Esophagus muscularis mucosa (tissue), 4 donors: ENCODE results near the gene FAM216B.

Experiments
- CTCF ChIP-seq, 3 experiments: fragments of 200-600 bp in 2 of 3; fragments of 450-650 bp in 1 of 3; sonication (generic) in 2 of 3; IDR thresholded peaks; one replicate each; pipeline ENCODE4 v1.5.1; 2017 to 2019; ENCODE audit warnings: antibody characterized with exemption in 3 of 3, mild to moderate bottlenecking in 2 of 3, moderate library complexity in 1 of 3
- EP300 ChIP-seq: sonication (generic); formaldehyde crosslinking; IDR thresholded peaks from one replicate; pipeline ENCODE4 v1.6.1; 2017; ENCODE audit warnings: antibody characterized with exemption
- POLR2A ChIP-seq: fragments of 450-650 bp; IDR thresholded peaks from one replicate; pipeline ENCODE4 v1.6.1; 2017; ENCODE audit warnings: antibody characterized with exemption, moderate library complexity, mild to moderate bottlenecking, low read depth
- POLR2AphosphoS5 ChIP-seq, 2 donors: sonication (generic); formaldehyde crosslinking; IDR thresholded peaks; one replicate each; pipeline ENCODE4 v1.6.1; 2017; ENCODE audit warnings: antibody characterized with exemption in 2 of 2

- TF ChIP-seq CTCF (IDR thresholded peaks at IDR 0.05): no peak
- TF ChIP-seq EP300: no peak
- TF ChIP-seq POLR2A: no peak
- no peak for TF ChIP-seq POLR2AphosphoS5 (IDR thresholded peaks at IDR 0.05)
These were observed 19.1 kb upstream of the FAM216B start for GRCh38 chr13:42762251-42762650.
